Measurements from ENCODE around the gene SOCS6.
A peak's percentile ranks its signal among the peaks of the same experiment; 100 is the strongest.
"Not testable (repeated sequence)": the region's sequence is repeated elsewhere in the genome, so short reads cannot be mapped to it uniquely, and the experiment has no call there.

Gene SOCS6

DNA sequence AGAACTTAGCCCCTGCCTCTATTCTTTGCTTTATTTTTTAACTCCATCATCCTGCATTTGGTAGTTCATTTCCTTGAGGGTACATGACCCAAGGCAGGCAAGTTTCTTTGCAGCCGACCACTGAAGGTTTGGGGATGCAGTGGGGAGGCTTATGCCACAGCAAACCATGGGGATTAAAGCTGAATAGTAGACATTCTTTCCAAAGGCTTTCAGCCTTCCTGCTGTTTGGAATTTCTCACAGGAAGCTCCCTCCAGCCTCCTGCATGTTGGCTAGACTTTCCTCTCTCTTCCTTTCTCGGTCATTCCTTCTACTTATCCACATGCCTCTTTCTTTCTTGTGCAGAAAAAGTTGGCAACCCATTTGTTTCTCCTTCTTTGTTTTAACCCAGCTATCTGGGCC is 77.3 kb downstream of the SOCS6 start:
- TF ChIP-seq, protein P1, sequence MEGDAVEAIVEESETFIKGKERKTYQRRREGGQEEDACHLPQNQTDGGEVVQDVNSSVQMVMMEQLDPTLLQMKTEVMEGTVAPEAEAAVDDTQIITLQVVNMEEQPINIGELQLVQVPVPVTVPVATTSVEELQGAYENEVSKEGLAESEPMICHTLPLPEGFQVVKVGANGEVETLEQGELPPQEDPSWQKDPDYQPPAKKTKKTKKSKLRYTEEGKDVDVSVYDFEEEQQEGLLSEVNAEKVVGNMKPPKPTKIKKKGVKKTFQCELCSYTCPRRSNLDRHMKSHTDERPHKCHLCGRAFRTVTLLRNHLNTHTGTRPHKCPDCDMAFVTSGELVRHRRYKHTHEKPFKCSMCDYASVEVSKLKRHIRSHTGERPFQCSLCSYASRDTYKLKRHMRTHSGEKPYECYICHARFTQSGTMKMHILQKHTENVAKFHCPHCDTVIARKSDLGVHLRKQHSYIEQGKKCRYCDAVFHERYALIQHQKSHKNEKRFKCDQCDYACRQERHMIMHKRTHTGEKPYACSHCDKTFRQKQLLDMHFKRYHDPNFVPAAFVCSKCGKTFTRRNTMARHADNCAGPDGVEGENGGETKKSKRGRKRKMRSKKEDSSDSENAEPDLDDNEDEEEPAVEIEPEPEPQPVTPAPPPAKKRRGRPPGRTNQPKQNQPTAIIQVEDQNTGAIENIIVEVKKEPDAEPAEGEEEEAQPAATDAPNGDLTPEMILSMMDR (IDR thresholded peaks at IDR 0.05; ENCODE audit: insufficient read depth, low read depth, low read length, missing control alignments): no peak
- H3K4me3 ChIP-seq (ENCODE audit: low read length): no peak overlapping the region
- DNase-seq (ENCODE audit: low read depth): no peak

- TF ChIP-seq, protein P1 (IDR thresholded peaks at IDR 0.05; ENCODE audit: insufficient read depth, low read depth, low read length, missing control alignments): no peak
- no peak for DNase-seq (ENCODE audit: low read depth)
Observed at GRCh38 chr18:70366670-70367069, 77.8 kb downstream of the SOCS6 start.

DNA sequence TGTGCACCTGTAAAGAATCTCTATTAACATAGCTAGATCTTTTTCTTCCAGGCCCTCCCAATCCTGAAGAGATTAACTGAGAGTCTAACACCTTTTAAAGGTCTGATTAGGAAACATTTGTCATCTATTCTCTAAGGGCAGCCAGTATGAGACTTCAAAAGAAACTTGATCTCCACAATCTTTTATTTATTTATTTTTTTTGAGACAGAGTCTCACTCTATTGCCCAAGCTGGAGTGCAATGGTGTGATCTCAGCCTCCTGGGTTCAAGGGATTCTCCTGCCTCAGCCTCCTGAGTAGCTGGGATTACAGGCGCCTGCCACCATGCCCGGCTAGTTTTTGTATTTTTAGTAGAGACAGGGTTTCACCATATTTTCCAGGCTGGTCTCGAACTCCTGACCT is 78.5 kb downstream of the SOCS6 start:
- not testable (repeated sequence) for H3K4me3 ChIP-seq (ENCODE audit: low read length); DNase-seq (ENCODE audit: low read depth)

More at GRCh38 chr18:70366670-70367069, 77.8 kb downstream of the SOCS6 start:
- H3K4me3 ChIP-seq (ENCODE audit: low read length): no peak overlapping the region

DNA sequence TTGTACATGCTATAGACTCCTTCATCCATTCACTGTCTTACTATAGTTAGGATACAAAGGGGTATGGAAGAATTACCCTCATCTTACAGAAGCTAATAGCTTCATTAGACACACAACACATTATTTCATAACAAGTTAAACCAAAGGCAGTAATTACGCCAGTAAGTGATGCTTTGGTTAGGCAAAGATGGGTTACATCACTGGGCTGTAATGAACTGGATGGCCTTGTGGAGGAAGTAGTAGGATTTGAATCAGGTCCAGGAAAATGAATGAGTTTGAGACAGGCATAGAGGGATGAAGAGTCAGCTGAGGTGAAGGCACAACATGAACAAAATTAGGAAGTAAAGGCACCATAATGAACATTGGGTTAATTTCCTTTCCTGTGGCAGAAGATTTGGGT is 80.1 kb downstream of the SOCS6 start:
- TF ChIP-seq, protein P1 (IDR thresholded peaks at IDR 0.05; ENCODE audit: insufficient read depth, low read depth, low read length, missing control alignments): no peak
- DNase-seq (ENCODE audit: low read depth): peak; percentile 58
- no peak overlapping the region for H3K4me3 ChIP-seq (ENCODE audit: low read length)

DNA sequence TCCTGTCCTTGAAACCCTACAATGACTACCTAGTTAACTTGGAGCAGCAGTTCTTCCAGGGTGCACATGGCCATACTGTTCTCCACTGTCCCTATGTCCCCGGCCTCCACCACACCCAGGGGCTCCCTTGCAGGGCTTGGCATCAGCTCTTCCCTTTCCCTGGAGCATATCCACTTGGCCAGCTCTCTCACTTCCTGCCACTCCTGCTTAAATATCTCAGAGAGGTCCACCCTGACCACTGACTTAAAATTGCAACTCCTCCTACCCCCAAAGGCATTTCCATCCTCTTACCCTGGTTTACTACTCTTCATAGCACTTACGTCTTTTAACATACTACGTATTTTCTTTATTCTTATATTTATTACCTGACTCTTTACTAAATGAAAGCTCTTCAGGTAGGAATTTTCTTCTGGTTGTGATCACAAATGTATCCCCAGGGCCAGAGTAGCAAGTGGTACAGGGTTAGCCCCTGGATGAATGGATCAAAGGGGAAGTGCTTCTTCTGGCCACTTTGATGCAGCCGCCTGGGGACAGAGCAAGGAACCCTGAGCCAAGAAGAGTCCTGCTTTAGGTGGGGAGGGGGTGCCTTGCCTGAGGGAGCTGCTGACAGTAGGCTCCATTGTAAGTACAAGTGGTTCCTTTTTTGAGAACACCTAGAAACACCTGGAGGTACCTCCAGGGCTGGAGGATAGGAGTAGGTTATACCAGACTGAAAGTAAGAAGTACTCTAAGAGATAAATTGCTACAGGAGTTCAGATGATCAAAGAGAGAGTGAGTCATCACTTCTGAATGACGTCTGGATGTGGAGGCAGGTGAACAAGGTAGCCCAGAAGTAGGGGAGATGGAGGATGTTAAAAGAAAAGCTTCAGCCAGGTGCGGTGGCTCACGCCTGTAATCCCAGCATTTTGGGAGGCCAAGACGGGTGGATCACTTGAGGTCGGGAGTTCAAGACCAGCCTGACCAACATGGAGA is 82.2 kb downstream of the SOCS6 start:
- TF ChIP-seq, protein P1 (IDR thresholded peaks at IDR 0.05; ENCODE audit: insufficient read depth, low read depth, low read length, missing control alignments): no peak
- H3K4me3 ChIP-seq (ENCODE audit: low read length): no peak overlapping the region
- peak; percentile 60 for DNase-seq (ENCODE audit: low read depth)

- TF ChIP-seq, protein P1 (IDR thresholded peaks at IDR 0.05; ENCODE audit: insufficient read depth, low read depth, low read length, missing control alignments): no peak
- no peak overlapping the region for H3K4me3 ChIP-seq (ENCODE audit: low read length)
- no peak for DNase-seq (ENCODE audit: low read depth)
Observed at GRCh38 chr18:70371908-70372307, 83.1 kb downstream of the SOCS6 start.

- no peak for DNase-seq (ENCODE audit: low read depth)
- TF ChIP-seq, protein P1 (IDR thresholded peaks at IDR 0.05; ENCODE audit: insufficient read depth, low read depth, low read length, missing control alignments): no peak
- H3K4me3 ChIP-seq (ENCODE audit: low read length): no peak overlapping the region
Observed at GRCh38 chr18:70372450-70373041, 83.7 kb downstream of the SOCS6 start.
